Tibial nerve (tissue), 4 donors: ENCODE measurements around the gene ATRNL1.

ENCODE experiments used
- EP300 ChIP-seq, 2 donors: sonication (generic); formaldehyde crosslinking; IDR thresholded peaks; one replicate each; pipeline ENCODE4 v1.6.1; 2017; ENCODE audit warnings: antibody characterized with exemption in 2 of 2, mild to moderate bottlenecking in 1 of 2
- TF ChIP-seq, protein P1 (sequence below), 5 experiments: fragments of 200-600 bp in 3 of 5; fragments of 450-650 bp in 2 of 5; sonication (generic) in 3 of 5; IDR thresholded peaks; one replicate each; pipeline ENCODE4 v1.5.1; 2016 to 2019; ENCODE audit warnings: antibody characterized with exemption in 5 of 5, mild to moderate bottlenecking in 3 of 5, moderate library complexity in 2 of 5

DNA sequence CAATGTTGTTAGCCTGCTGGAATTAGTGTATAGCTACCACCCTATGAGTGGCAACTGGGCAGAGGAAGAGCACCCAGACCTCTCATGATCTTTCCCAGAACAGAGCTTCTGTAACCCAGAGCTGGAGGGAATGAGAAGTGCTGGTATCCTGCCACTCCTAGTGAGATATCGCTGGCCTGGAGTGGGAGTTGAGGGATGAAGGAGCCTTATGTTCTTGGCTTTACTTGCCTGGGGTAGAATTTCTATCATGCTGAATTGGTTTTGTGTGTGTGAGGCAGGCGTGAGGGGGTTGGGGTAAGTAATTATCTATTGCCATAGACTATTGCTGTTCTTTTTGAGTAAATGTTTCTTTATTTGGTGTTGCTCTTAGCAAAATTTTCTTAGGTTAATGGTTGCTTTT lies 146.6 kb downstream of the ATRNL1 start:
- TF ChIP-seq, protein P1, sequence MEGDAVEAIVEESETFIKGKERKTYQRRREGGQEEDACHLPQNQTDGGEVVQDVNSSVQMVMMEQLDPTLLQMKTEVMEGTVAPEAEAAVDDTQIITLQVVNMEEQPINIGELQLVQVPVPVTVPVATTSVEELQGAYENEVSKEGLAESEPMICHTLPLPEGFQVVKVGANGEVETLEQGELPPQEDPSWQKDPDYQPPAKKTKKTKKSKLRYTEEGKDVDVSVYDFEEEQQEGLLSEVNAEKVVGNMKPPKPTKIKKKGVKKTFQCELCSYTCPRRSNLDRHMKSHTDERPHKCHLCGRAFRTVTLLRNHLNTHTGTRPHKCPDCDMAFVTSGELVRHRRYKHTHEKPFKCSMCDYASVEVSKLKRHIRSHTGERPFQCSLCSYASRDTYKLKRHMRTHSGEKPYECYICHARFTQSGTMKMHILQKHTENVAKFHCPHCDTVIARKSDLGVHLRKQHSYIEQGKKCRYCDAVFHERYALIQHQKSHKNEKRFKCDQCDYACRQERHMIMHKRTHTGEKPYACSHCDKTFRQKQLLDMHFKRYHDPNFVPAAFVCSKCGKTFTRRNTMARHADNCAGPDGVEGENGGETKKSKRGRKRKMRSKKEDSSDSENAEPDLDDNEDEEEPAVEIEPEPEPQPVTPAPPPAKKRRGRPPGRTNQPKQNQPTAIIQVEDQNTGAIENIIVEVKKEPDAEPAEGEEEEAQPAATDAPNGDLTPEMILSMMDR (IDR thresholded peaks at IDR 0.05), result no peak
- TF ChIP-seq EP300 (IDR thresholded peaks at IDR 0.05), result no peak
